ENCODE data around the gene ANTXR2.

GRCh38 chr4:80094191-80094590, 21.2 kb upstream of the ANTXR2 start:
- no peak for TF ChIP-seq POLR2A (IDR thresholded peaks at IDR 0.05)
- no peak for TF ChIP-seq CTCF (IDR thresholded peaks at IDR 0.05)

Measured in right lobe of liver (tissue), 4 donors.